Endothelial cell of umbilical vein (primary cell): ENCODE measurements around the gene MED26. TPM values are rescaled to one million over a fixed set of nuclear protein-coding genes. Genes with fewer than 3 reads are reported as not detected.

Experiments used
- BruUV-seq: library from RNA; stranded (reverse); fragments of 400-500 nt; replicated peaks from 2 replicates; lab custom pipeline; 2021; lab: Mats Ljungman, UMichigan
- CTCF ChIA-PET: fragments of 300-600, 350-600 bp; sonication (Branson Sonifier 250); formaldehyde crosslinking; loops from one replicate; lab custom pipeline; 2021; ENCODE audit warnings: antibody characterized with exemption, inconsistent platforms; lab: Charles Lee
- POLR2A ChIA-PET: fragments of 300-600, 350-600 bp; sonication (Branson Sonifier 250); formaldehyde crosslinking; loops from one replicate; lab custom pipeline; 2021; ENCODE audit warnings: antibody characterized with exemption, inconsistent platforms; lab: Charles Lee
- DNase-seq: peaks from one replicate; pipeline ENCODE4 v3.0.0-alpha.2; 2011; ENCODE audit warnings: low read depth, low spot score
- FAIRE-seq: peaks from 2 replicates; lab custom pipeline; 2011; peaks lifted over from hg19 to GRCh38; lab: Jason Lieb, UNC
- H2AFZ ChIP-seq: 2 replicates; pipeline ENCODE4 v1.6.0; 2012; ENCODE audit warnings: low read depth, low read length, control low read depth, inconsistent platforms
- H3K27ac ChIP-seq: 2 replicates; pipeline ENCODE4 v1.5.1; 2011; ENCODE audit warnings: low read depth, mild to moderate bottlenecking, control low read depth, low read length, moderate library complexity; ENCODE audit not compliant: insufficient read depth
- H3K27me3 ChIP-seq, 2 experiments: 2 replicates each; pipeline versions ENCODE4 v1.6.0 to v1.6.1; 2011; ENCODE audit warnings: low read length in 2 of 2, mixed read lengths in 1 of 2; ENCODE audit not compliant: control insufficient read depth in 2 of 2, insufficient read depth in 2 of 2
- H3K36me3 ChIP-seq, 2 experiments: 2 replicates in 1 of 2; 3 replicates in 1 of 2; pipeline ENCODE4 v1.5.1; 2011; ENCODE audit warnings: low read length in 2 of 2, mild to moderate bottlenecking in 1 of 2, moderate library complexity in 1 of 2; ENCODE audit not compliant: control insufficient read depth in 2 of 2, insufficient read depth in 2 of 2; ENCODE audit errors: extremely low read depth in 1 of 2
- H3K4me1 ChIP-seq: 3 replicates; pipeline ENCODE4 v1.5.1; 2011; ENCODE audit warnings: mild to moderate bottlenecking, low read length; ENCODE audit not compliant: control insufficient read depth, insufficient read depth; ENCODE audit errors: extremely low read depth
- H3K4me2 ChIP-seq: 2 replicates; pipeline ENCODE4 v1.6.1; 2011; ENCODE audit warnings: low read length, control low read depth, mixed read lengths; ENCODE audit not compliant: insufficient read depth
- H3K4me3 ChIP-seq, 3 experiments: fragments of 200-600 bp in 1 of 3; sonication (generic), shearing (Covaris generic) in 1 of 3; replicated peaks in 1 of 3; 2 replicates each; pipeline ENCODE4 v1.5.1; 2011 to 2016; ENCODE audit warnings: control low read depth in 3 of 3, low read length in 3 of 3, mild to moderate bottlenecking in 2 of 3, inconsistent platforms in 1 of 3, low read depth in 1 of 3, moderate library complexity in 1 of 3; ENCODE audit not compliant: insufficient read depth in 1 of 3
- H3K79me2 ChIP-seq: 2 replicates; pipeline ENCODE4 v1.6.0; 2012; ENCODE audit warnings: low read length, inconsistent platforms; ENCODE audit not compliant: control insufficient read depth, insufficient read depth
- H3K9ac ChIP-seq: replicated peaks from 2 replicates; pipeline ENCODE3; 2011; ENCODE audit warnings: low read length, control low read depth; ENCODE audit not compliant: insufficient read depth; ENCODE audit errors: extremely low read depth
- H3K9me1 ChIP-seq: replicated peaks from 3 replicates; pipeline ENCODE4 v1.6.0; 2011; ENCODE audit warnings: mild to moderate bottlenecking, low read length; ENCODE audit not compliant: control insufficient read depth, insufficient read depth; ENCODE audit errors: extremely low read depth
- H3K9me3 ChIP-seq: replicated peaks from 2 replicates; pipeline ENCODE4 v1.5.1; 2012; ENCODE audit warnings: low read length, inconsistent platforms; ENCODE audit not compliant: control insufficient read depth, insufficient read depth
- H4K20me1 ChIP-seq: replicated peaks from 2 replicates; pipeline ENCODE3; 2011; ENCODE audit warnings: mild to moderate bottlenecking, low read length; ENCODE audit not compliant: control insufficient read depth, insufficient read depth; ENCODE audit errors: extremely low read depth
- CTCF ChIP-seq, 2 donors: IDR thresholded peaks; 1 replicate in 1 of 2; 2 replicates in 1 of 2; pipeline ENCODE4 v1.5.1; 2011; ENCODE audit warnings: low read length in 2 of 2, mild to moderate bottlenecking in 2 of 2, moderate library complexity in 2 of 2, control low read depth in 1 of 2, inconsistent platforms in 1 of 2, low read depth in 1 of 2; ENCODE audit not compliant: insufficient read depth in 1 of 2; ENCODE audit errors: extremely low read depth in 1 of 2
- EZH2 ChIP-seq: IDR thresholded peaks from 2 replicates; pipeline ENCODE4 v1.6.1; 2012; ENCODE audit warnings: borderline replicate concordance, low read depth, mild to moderate bottlenecking, moderate library complexity, low read length, inconsistent platforms; ENCODE audit not compliant: severe bottlenecking
- FOS ChIP-seq: IDR thresholded peaks from 2 replicates; pipeline ENCODE4 v1.6.1; 2011; ENCODE audit warnings: mild to moderate bottlenecking, low read length, moderate library complexity, borderline replicate concordance; ENCODE audit not compliant: insufficient read depth
- GATA2 ChIP-seq: IDR thresholded peaks from 2 replicates; pipeline ENCODE4 v1.7.0; 2011; ENCODE audit warnings: low read depth, mild to moderate bottlenecking, moderate library complexity, mixed read lengths, low read length; ENCODE audit not compliant: insufficient read length, insufficient read depth
- JUN ChIP-seq: IDR thresholded peaks from 2 replicates; pipeline ENCODE4 v1.6.1; 2011; ENCODE audit warnings: borderline replicate concordance, low read depth; ENCODE audit not compliant: insufficient read length, insufficient read depth
- MAX ChIP-seq: IDR thresholded peaks from 2 replicates; pipeline ENCODE4 v1.6.1; 2011; ENCODE audit not compliant: insufficient read depth, insufficient read length
- MYC ChIP-seq: IDR thresholded peaks from one replicate; pipeline ENCODE4 v1.6.1; 2011; ENCODE audit warnings: mild to moderate bottlenecking, low read depth, low read length
- POLR2A ChIP-seq: IDR thresholded peaks from 2 replicates; pipeline ENCODE4 v1.6.1; 2012; ENCODE audit warnings: low read depth, mild to moderate bottlenecking, control low read depth, low read length
- POLR2AphosphoS5 ChIP-seq: IDR thresholded peaks from 2 replicates; pipeline ENCODE4 v1.6.1; 2012; ENCODE audit warnings: low read depth, mild to moderate bottlenecking, control low read depth, low read length, moderate library complexity; ENCODE audit not compliant: insufficient read depth
- dilution Hi-C: fragments of 300-500 bp; cut with MboI; formaldehyde crosslinking; loops from one replicate; pipeline ENCODE4 v1.15.0; 2019; ENCODE audit warnings: low sequenced_read_pairs; ENCODE audit not compliant: extremely low pct_ligation_motif_present
- intact Hi-C: fragments of 100-400 bp; cut with micrococcal nuclease; formaldehyde crosslinking; loops from one replicate; pipeline ENCODE4 v1.10.0; 2022
- polyA plus RNA-seq, 4 experiments: library from polyadenylated mRNA; depleted of rRNA in 3 of 4; stranded (reverse) in 3 of 4; unstranded in 1 of 4; fragments of >200 nt; gene quantifications; 2 replicates each; pipeline versions ENCODE4 v1.2.1 to v1.2.3, GENCODE V29; 2011 to 2012; ENCODE audit warnings: missing spikeins in 1 of 4
- total RNA-seq: library from RNA; stranded (reverse); gene quantifications from 2 replicates; pipeline ENCODE4 v1.2.3, GENCODE V29; 2021

MED26 gene
- total and polyA plus RNA-seq, 2 donors (not counting 3 experiments of a cell fraction or from before 2014, with no cell fraction given): 5.6 to 13.4 TPM

GRCh38 chr19:16621165-16621800, 6.7 kb downstream of the MED26 start:
- no peak for FAIRE-seq
- no peaks in the 10 kb centered on the region for H4K20me1 ChIP-seq

More at GRCh38 chr19:16621165-16621800, 6.7 kb downstream of the MED26 start:
- Histone ChIP-seq H3K9me1 (no peaks in the 10 kb centered on the region), H3K4me3 (no peak overlapping the region), H3K27ac (no peak overlapping the region), H3K9ac (no peak overlapping the region), H3K36me3 (peaks cover 2 to 11% of the 10 kb centered on the region in 2 experiments), H3K9me3 (no peaks in the 10 kb centered on the region), H3K79me2 (peaks cover 100% of the 10 kb centered on the region), H2AFZ (no peak overlapping the region), H3K4me1 (peaks cover 5% of the 10 kb centered on the region), H3K4me2 (no peak overlapping the region), H3K27me3 (no peaks in the 10 kb centered on the region)
- dilution Hi-C loops: no loop called here
- DNase-seq: no peak
- no TSS peak for BruUV-seq
- CTCF ChIA-PET: no interaction called here
- intact Hi-C loops: no loop called here
- POLR2A ChIA-PET: no interaction called here
- no peak for TF ChIP-seq CTCF (IDR thresholded peaks at IDR 0.05; ENCODE audit: extremely low read depth in 1 of 2, insufficient read depth in 1 of 2, low read depth in 1 of 2, low read length in 2 of 2)
- TF ChIP-seq MAX: no peak
- TF ChIP-seq JUN: no peak
- TF ChIP-seq FOS: no peak
- no peak for TF ChIP-seq POLR2AphosphoS5
- TF ChIP-seq EZH2: no peak
- no peak for TF ChIP-seq MYC
- no peak for TF ChIP-seq GATA2
- no peak for TF ChIP-seq POLR2A
